Mammary epithelial cell (primary cell): ENCODE results near the gene RTN1.

Source experiments
- CTCF ChIP-seq, 2 donors: IDR thresholded peaks in 1 of 2; conservative IDR thresholded peaks in 1 of 2; 2 replicates each; pipeline ENCODE4 v1.5.1; 2011 to 2012; ENCODE audit warnings: inconsistent platforms in 2 of 2, low read length in 2 of 2, mild to moderate bottlenecking in 2 of 2, control low read depth in 1 of 2, low read depth in 1 of 2; ENCODE audit not compliant: insufficient read depth in 1 of 2; ENCODE audit errors: extremely low read depth in 1 of 2
- EZH2 ChIP-seq: IDR thresholded peaks from 2 replicates; pipeline ENCODE4 v1.6.1; 2012; ENCODE audit warnings: low read length, inconsistent platforms, borderline replicate concordance

- TF ChIP-seq CTCF (conservative IDR thresholded peaks at IDR 0.05 in 1 of 2, IDR thresholded peaks at IDR 0.05 in 1 of 2; ENCODE audit: extremely low read depth in 1 of 2, insufficient read depth in 1 of 2, low read depth in 1 of 2, low read length in 2 of 2) (no peak), EZH2 (no peak)
Measured at GRCh38 chr14:59857328-59857727, 13.2 kb downstream of the RTN1 start.
